ENCODE measurements around the gene MRPS30.
"Not testable (repeated sequence)": the region's sequence is repeated elsewhere in the genome, so short reads cannot be mapped to it uniquely, and the experiment has no call there.

MRPS30 gene

GRCh38 chr5:44808435-44809214 lies at the start of gene MRPS30:
TSS of gene MRPS30 (plus strand) at chr5:44808947. CDS start at chr5:44808963, 16 bp downstream.
- DNase-seq = peak; percentile 99

DNA sequence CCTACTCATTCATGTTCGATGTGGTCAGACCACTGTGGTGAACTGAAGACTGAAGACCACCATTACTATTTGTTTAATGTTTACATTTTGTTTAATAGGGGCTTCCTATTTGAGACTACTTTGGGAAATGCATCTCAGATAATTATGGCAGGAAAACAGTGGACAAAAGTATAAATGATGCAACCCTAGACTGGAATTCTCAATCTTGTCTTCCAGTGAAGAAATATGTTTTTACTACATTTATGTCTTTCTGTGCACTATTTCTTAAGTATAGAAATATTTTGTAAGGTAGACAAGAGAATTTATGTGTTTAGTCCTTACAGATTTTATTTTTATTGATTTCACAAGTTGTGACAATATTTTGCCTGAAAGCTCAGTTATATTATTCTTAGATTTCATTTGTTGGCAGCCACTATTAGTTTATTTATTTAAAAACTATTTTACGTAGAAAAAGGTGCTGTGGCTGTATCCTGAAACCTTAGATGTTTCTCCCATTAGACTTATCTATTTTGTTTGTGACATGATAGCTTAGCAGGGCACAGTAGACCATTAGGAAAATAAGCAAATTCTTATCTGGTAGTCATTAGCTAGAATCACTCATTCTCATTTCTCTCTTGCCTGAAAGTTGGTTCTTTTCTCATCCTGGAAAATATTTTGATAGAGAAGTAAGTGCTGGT lies 39.4 kb upstream of the MRPS30 start:
- DNase-seq = no peak

GRCh38 chr5:44769877-44770209 lies 38.9 kb upstream of the MRPS30 start:
- DNase-seq = no peak

DNA sequence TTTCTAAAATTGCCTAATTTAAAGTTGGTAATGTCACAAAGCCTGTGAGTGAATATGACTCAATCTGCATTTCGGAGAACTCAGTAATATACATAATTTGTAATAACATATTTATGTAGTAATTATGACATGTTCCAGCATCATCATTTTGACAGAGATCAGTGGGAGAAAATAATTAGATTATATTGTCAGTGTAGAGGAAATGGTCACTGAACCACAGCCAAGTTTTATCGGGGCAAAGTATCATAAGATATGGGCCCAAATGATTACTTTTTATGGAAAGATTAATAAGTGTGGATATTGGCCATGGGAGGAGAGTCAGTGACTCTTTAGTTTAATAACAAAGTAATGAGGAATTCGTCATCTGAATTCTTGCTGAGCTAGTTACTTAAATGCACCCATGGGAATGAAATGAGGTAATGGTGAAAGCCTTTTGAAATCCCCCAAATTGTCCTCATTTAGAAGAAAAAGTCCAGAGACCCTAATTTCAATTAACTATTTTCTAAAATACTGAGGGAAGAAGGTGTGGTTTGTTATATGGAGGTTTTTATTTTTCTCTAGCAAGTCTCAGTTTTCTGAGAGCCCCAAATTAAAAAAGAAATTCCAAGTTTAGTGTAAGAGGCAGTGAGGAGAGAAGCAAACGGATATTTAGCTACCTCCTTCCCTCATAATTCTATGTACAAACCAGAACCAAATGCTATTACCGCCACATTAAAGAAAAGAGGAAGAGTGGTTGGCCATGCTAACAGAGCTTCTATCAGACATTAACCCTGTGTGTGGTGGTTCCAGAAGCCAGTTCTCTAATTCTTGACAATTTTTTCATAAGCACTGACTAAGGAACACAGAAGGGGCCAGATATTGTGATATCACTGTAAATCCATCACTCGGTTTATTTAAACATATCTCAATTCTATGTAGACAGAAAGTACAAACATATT lies 37.7 kb upstream of the MRPS30 start:
- DNase-seq = no peak

GRCh38 chr5:44772397-44772796 lies 36.4 kb upstream of the MRPS30 start:
- not testable (repeated sequence) for DNase-seq

DNA sequence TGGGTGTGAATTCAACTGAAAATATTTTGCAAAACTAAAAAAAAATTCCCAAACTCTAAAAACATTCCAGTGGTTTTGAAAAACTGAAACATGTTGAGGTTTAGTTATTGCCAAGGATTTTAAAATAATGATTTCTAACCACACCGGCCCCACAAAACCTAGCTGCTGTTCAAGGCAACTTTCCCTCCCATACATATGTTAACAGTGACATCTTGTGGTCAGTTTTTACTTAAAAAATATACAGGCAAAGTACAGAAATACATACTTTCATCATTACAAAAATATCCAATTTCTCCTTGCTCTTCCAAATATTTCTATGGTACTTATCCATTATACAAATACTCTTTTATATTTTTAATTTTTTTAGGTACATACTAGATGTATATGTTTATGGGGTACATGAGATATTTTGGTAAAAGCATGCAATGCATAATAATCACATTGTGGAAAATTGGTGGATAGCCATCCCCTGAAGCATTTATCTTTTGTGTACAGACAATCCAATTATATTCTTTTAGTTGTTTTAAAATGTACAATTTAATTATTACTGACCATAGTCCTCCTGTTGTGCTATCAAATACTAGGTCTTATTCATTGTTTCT lies 34.4 kb upstream of the MRPS30 start:
- DNase-seq = no peak

DNA sequence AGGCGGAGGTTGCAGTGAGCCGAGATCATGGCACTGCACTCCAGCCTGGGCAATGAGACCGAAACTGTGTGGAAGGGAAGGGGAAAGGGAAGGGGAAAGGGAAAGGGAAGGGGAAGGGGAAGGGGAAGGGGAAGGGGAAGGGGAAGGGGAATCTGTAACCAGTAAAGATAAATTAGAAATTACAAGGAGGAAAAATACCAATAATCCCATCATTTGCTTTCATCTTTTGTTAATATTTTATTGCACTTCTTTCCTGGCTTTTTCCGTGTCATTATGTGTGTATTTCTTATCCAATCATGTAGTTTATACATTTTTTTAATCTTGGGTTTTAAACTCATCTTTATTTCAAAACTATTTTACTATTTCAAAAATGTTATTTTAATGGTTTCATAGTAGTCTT lies 29.6 kb upstream of the MRPS30 start:
- DNase-seq = no peak

- DNase-seq = no peak
These were observed 25.0 kb upstream of the MRPS30 start for GRCh38 chr5:44783634-44784315.

DNA sequence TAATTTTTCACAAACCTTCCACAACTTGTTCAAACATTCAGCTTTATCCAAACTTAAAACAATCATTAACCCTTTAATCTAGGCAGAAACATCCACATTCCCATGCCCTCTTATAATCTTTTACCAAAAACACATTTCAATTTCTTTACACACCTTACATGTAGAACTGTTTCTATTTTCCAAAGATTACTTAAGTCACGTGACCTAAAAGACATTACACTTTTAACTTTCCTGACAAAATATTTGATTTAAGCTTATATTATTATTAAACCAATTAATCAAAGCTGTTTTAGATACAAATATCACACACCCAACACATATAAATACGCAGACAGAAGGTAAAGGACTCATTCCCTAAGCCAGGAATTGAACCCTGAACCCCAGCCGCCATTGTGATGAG lies 21.0 kb upstream of the MRPS30 start:
- no peak for DNase-seq

- not testable (repeated sequence) for DNase-seq
These were observed 19.3 kb upstream of the MRPS30 start for GRCh38 chr5:44789372-44789995.

DNA sequence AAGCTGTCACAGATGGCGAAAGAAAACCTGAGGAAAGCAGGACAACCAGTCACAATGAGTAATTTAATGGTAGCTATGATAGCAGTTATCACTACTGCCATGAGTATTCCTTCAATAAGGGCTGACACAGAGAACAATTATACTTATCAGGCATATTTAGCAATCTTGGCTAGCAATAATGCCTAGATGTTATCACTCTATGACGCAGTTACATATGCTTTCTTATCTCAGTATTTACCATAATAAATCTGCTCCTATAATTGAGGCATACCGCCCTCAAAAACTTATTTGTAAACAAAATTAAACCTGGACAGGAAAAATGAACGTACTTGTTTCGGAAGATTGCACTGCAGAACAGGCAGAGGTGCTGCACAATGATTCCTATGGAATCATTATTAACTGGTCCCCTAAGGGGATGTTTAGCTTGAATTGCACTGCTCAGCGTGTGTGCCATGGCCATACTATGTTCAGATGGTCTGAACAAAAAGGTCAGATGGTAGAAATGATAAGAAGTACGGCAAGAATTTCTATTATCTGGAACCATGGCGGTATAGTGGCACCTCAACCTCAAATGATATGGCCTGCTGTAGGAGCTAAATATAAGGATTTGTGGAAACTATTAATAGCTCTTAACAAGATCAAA lies 16.6 kb upstream of the MRPS30 start:
- not testable (repeated sequence) for DNase-seq

DNA sequence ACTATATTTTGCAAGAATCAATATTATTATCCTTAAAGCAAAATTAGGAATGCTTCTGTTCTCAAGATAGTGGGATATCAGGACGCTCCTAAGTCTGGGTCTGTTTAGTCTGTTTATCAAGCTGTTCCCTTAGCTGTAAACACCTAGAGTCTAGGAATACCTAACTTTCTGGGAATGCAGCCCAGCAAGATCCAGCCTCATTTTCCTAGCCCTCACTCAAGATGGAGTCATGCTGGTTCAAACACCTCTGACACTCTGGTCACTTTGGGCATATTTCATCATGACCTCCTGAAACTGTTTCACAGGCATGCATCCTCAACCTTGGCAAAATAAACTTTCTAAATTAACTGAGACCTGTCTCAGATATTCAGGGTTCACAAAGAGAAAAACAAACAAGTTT lies 14.4 kb upstream of the MRPS30 start:
- DNase-seq = no peak

- DNase-seq = no peak
These were observed 13.3 kb upstream of the MRPS30 start for GRCh38 chr5:44795496-44795895.

- DNase-seq = no peak
These were observed 10.9 kb upstream of the MRPS30 start for GRCh38 chr5:44797841-44798240.

DNA sequence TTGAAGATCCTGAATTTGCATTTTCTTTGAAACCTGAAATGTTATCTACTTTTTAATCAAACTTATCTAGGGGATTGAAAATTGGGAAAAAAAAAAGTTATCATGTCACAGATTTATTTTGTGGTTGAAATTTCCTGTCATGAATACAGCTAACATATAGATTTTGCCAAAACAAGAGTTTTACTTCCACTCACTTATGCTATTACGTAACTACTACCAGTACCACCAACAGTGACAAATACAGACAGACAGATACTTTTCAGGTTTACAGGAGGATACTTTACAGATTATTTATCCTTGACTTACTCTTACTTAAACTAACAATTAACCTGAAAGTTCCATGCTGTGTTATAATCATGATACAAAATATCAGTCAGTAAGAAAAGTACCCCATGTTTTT lies 6.8 kb upstream of the MRPS30 start:
- no peak for DNase-seq

DNA sequence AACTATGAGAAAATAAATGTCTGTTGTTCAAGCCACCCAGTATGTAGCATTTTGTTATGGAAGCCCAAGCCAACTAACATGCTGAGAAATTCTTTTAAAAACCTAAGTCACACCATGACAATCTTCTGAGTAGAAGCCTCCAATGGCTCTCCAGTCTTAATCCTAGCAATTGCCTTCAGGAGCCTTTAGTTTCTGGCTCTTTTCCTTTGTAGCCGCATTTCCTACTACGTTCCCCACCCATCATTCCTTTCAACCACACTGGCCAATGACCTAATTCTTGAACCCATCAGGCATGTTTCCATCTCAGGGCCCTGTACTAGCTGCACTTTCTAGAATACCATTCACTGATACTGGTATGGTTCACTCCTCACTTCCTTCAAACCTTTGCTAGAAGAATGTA lies 2.1 kb upstream of the MRPS30 start:
- DNase-seq = no peak

GRCh38 chr5:44807269-44807668 lies 1.5 kb upstream of the MRPS30 start:
- DNase-seq = no peak

- DNase-seq = peak; percentile 25
These were observed 638 bp downstream of the MRPS30 start for GRCh38 chr5:44809215-44809955.

GRCh38 chr5:44809956-44810420 lies 1.2 kb downstream of the MRPS30 start:
- DNase-seq = no peak

DNA sequence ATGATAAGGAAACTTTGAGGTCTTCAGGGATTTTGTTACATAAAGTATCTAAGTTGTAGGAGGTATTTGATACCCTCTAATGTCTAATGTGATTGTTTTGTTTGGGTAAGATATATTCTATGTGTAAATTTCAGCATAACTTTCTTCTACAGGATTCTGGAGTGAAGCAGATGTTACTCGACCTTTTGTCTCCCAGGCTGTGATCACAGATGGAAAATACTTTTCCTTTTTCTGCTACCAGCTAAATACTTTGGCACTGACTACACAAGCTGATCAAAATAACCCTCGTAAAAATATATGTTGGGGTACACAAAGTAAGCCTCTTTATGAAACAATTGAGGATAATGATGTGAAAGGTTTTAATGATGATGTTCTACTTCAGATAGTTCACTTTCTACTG lies 6.0 kb downstream of the MRPS30 start:
- DNase-seq = no peak

DNA sequence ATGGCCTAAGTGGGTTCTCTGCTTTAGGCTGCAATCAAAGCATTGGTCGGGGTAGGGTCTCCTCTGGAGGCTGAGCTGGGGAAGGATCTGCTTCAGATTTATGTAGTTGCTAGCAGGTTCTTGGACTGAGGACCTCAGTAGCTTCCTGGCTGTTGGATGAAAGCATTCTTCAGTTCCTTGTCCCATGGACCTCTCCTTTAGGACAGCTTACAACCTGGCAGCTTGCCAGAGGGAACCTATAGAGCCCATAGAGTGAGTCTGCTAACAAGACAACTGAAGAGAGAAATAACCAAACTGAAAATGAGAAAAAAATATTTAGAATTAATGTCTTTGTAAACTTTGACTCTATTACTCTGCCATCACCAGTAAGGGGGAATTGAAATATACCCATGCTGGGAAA lies 12.4 kb downstream of the MRPS30 start:
- DNase-seq = no peak
